ENCODE measurements around the gene CR1.

DNA sequence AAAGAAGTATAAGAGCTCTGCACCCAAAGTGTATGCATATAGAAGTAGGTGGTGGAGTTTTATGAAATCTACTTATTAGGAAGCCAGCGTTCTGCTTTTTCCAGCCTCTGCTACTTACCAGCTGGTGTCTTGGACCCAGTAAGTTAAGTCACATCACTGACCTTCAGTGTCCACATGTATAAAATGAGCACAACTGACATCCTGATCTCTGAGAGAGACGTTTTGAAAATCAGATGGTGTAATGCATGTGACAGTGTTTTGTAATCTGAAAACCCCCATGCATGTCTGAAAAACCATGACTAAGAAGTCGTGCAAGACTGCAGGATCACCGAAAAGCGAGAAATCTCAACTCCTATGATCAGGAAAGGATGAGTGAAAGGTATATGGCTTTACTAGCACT is 2.0 kb downstream of the CR1 start:
- TF ChIP-seq, protein P1, sequence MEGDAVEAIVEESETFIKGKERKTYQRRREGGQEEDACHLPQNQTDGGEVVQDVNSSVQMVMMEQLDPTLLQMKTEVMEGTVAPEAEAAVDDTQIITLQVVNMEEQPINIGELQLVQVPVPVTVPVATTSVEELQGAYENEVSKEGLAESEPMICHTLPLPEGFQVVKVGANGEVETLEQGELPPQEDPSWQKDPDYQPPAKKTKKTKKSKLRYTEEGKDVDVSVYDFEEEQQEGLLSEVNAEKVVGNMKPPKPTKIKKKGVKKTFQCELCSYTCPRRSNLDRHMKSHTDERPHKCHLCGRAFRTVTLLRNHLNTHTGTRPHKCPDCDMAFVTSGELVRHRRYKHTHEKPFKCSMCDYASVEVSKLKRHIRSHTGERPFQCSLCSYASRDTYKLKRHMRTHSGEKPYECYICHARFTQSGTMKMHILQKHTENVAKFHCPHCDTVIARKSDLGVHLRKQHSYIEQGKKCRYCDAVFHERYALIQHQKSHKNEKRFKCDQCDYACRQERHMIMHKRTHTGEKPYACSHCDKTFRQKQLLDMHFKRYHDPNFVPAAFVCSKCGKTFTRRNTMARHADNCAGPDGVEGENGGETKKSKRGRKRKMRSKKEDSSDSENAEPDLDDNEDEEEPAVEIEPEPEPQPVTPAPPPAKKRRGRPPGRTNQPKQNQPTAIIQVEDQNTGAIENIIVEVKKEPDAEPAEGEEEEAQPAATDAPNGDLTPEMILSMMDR (conservative IDR thresholded peaks at IDR 0.05; ENCODE audit: low read length) = no peak
- TF ChIP-seq EZH2phosphoT487 (IDR thresholded peaks at IDR 0.05; ENCODE audit: borderline replicate concordance, low read depth, low read length) = no peak

Data from OCI-LY7 (cell line).